ENCODE data around the gene MYCBPAP.

- no peak for TF ChIP-seq CTCF (IDR thresholded peaks at IDR 0.05)
- no peak for TF ChIP-seq POLR2A (IDR thresholded peaks at IDR 0.05)
- no peak for TF ChIP-seq POLR2AphosphoS5 (IDR thresholded peaks at IDR 0.05)
Observed at GRCh38 chr17:50531428-50532025, 23.3 kb downstream of the MYCBPAP start.
